GM06990 (cell line): Measurements from ENCODE around the gene HIVEP3.

Experiments used
- DNase-seq: peaks from one replicate; pipeline ENCODE4 v3.0.0-alpha.2; 2011; ENCODE audit not compliant: insufficient read length; ENCODE audit errors: extremely low read depth
- H3K27me3 ChIP-seq: replicated peaks from 2 replicates; pipeline ENCODE4 v1.6.0; 2011; ENCODE audit warnings: low read length; ENCODE audit not compliant: control insufficient read depth, insufficient read depth
- H3K36me3 ChIP-seq: 2 replicates; pipeline ENCODE4 v1.5.1; 2011; ENCODE audit warnings: low read length; ENCODE audit not compliant: control insufficient read depth, insufficient read depth
- H3K4me3 ChIP-seq: replicated peaks from 2 replicates; pipeline ENCODE4 v1.5.1; 2011; ENCODE audit warnings: low read depth, mild to moderate bottlenecking, control low read depth, low read length
- TF ChIP-seq, protein P1 (sequence below): IDR thresholded peaks from 2 replicates; pipeline ENCODE4 v1.5.1; 2011; ENCODE audit warnings: low read length, control low read depth, mild to moderate bottlenecking, inconsistent platforms; ENCODE audit not compliant: insufficient read depth, poor library complexity, severe bottlenecking

The HIVEP3 gene

DNA sequence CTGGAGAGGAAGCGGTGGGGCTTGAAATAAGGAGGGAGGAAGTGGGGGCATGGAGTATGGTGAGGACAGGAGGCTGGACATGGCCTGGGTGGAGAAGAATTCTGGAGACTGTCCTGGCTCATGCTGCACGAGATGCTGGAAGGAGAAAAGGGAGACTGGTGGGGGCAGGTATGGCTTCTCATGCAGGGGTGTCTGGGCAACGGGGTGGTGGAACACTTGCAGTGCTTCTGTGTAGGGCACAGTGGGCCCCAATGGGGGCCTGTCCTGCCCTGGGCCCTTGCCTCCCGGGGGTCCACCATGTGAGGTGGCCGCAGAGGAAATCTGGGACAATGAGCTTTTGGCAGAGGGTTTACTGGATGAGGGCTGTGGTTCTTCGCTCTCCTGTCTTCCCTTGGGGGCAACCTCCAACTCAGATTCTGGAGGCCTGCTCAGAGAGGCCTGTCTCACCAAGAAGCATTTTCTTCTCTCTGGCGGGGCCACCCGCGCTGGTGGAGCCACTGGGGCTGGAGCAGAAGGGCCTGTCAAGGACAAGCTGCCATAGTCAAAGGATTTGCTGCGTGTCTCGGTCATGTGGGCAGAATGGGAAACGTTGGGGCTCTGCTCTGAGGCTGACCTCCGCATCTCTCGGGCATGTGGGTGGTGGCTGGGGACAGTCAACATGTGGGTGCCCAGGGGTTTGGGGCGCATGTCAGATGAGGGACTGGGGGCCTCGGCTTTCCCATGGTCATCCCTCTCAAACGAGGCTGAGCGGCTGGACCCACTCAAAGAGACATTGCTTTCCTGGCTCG, 337.3 kb downstream of the HIVEP3 start:
- peaks cover 3% of the 10 kb centered on the region; the same call in 1 of the 2 replicates for H3K36me3 ChIP-seq
- no peaks in the 10 kb centered on the region for H3K27me3 ChIP-seq
- no peak overlapping the region for H3K4me3 ChIP-seq
- no peak for DNase-seq
- TF ChIP-seq, protein P1, sequence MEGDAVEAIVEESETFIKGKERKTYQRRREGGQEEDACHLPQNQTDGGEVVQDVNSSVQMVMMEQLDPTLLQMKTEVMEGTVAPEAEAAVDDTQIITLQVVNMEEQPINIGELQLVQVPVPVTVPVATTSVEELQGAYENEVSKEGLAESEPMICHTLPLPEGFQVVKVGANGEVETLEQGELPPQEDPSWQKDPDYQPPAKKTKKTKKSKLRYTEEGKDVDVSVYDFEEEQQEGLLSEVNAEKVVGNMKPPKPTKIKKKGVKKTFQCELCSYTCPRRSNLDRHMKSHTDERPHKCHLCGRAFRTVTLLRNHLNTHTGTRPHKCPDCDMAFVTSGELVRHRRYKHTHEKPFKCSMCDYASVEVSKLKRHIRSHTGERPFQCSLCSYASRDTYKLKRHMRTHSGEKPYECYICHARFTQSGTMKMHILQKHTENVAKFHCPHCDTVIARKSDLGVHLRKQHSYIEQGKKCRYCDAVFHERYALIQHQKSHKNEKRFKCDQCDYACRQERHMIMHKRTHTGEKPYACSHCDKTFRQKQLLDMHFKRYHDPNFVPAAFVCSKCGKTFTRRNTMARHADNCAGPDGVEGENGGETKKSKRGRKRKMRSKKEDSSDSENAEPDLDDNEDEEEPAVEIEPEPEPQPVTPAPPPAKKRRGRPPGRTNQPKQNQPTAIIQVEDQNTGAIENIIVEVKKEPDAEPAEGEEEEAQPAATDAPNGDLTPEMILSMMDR, result no peak

DNA sequence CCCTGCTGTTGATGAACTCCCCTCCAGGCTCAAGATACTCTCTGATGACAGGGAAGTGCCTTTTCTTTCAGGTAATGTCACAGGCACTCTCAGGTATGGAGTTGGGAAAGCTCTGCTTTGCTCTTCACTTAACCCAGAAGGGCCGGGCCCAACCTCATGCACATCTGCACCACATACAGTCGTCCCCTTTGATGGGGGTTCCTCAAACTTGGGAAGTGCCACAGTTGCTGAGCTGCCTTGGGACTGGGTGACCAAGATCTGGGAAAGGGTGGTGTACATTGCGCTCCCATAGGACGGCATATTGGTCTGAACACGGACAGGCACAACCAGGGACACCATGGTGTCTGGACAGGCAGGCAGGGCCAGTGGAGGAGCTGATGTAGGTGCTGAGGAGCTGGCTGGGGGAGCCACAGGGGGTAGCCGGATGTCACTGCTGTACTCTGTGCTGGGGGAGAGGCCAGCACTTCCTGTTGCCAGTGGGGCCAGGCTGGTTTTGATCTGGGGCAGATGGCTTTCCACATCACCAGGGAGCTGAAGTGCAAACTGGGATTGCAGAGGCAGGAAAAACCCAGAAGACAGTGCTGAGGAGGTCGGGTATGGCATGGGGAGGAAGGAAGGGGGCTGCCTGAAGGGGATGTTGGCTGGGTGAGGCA, 338.1 kb downstream of the HIVEP3 start:
- DNase-seq, result no peak
- peaks cover 3% of the 10 kb centered on the region; the same call in 1 of the 2 replicates for H3K36me3 ChIP-seq
- TF ChIP-seq, protein P1, result no peak
- H3K27me3 ChIP-seq, result no peaks in the 10 kb centered on the region
- H3K4me3 ChIP-seq, result no peak overlapping the region

DNA sequence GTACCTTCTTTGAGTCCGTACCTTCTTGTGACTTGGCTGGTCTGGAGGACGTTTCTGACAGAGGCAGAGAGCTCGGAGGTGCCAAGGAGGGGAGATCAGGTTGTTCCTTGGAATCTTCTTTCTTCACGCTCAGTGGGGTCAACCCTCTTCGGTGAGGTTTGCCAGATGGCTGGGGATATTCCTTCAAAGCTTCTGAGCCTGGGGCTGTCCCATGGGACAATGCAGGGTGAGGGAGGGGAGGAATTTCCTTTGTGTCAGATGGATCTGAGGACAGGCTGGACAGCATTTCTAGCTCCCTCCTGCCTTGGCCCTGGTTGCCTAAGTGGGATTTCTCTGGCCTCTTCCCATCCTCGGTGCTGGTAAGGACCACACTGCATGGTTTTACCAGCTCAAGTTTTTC, 338.7 kb downstream of the HIVEP3 start:
- DNase-seq, result no peak

DNA sequence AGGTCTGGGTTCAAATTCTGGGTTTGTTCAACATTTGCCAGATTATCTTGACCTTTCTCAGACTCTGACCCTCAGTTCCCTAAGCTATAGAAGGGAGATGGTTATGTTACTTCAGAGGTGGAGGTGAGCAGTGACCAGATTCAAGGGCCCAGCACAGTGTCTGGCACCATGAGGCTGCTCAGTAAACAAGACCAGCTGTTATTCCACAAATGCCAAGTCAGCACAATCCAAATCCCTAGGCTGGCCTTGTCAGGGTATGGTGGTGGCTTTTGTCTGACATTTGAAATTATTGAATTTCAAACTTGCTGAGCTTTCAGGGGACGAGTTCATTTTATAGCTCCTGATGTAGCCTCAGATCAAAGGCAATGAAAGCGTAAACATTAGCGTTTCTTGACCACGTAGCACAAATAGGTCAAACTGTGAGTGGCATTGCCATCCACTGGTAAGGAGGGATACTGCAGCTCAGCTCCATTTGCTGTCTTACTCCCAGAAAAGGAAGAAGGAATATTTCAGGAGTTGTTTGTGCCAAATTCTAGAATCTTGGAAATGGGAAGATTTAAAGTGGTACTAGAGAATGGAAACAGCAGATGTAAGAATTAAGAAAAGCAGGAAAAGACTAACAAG, 339.9 kb downstream of the HIVEP3 start:
- Histone ChIP-seq H3K27me3 (no peaks in the 10 kb centered on the region), H3K36me3 (peaks cover 3% of the 10 kb centered on the region; the same call in 1 of the 2 replicates), H3K4me3 (no peak overlapping the region)
- DNase-seq, result no peak
- TF ChIP-seq, protein P1, result peak; percentile 41

More for the DNA sequence above, 338.7 kb downstream of the HIVEP3 start:
- TF ChIP-seq, protein P1, result no peak
- H3K27me3 ChIP-seq, result no peaks in the 10 kb centered on the region
- H3K36me3 ChIP-seq, result peaks cover 3% of the 10 kb centered on the region; the same call in 1 of the 2 replicates
- no peak overlapping the region for H3K4me3 ChIP-seq

DNA sequence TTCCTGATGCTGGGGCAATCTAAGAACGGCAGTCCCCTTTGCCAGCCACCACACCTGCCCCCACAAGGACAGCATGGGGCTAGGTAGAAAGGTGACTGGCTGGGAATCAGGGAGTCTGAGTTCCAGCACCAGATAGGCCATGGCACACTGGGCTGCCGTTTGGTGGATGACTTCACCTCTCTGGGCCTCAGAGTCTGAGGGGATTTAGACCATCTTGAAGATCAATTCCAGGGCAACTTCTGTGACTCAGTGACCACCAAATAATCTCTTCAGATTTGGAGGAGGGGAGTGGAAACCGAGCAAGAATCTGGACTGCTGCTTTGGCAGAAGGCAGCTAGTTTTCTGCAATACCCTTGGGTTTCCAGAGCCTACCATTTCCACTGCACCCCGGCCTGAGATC, 342.1 kb downstream of the HIVEP3 start:
- no peak overlapping the region for H3K4me3 ChIP-seq
- 0 out of 2 replicates have a peak, but pooled peaks cover 1% of the 10 kb centered on the region for H3K36me3 ChIP-seq
- TF ChIP-seq, protein P1, result no peak
- DNase-seq, result no peak
- H3K27me3 ChIP-seq, result no peaks in the 10 kb centered on the region
